ENCODE data around the gene BTG3.

Gene BTG3

DNA sequence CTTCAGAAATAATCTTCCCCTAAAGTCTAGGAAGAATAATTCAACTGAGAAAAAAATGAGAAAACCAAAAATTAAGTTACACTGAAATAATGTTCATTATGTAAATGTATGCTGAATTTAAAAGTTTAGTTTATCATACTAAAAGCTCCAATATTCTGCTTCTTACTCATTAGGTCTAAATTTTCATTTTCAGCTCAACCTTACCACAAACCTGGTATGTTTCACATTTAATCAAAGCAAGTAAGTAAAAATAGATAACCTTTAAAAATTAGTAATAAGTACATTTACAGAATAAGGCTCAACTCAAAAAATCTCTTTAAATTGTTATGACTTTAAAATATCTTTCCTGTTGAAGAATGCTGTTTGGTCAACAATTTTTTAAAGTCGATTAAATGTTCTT lies 15.0 kb downstream of the BTG3 start:
- TF ChIP-seq CTCF (IDR thresholded peaks at IDR 0.05; ENCODE audit: insufficient read depth, low read depth, low read length, missing control alignments), result no peak
- H3K4me3 ChIP-seq (ENCODE audit: low read depth, low read length), result no peak overlapping the region
- no peak for DNase-seq (ENCODE audit: low read depth)

GRCh38 chr21:17590430-17590829 lies 22.3 kb downstream of the BTG3 start:
- TF ChIP-seq CTCF (IDR thresholded peaks at IDR 0.05; ENCODE audit: insufficient read depth, low read depth, low read length, missing control alignments), result no peak
- H3K4me3 ChIP-seq (ENCODE audit: low read depth, low read length), result no peak overlapping the region
- no peak for DNase-seq (ENCODE audit: low read depth)

- H3K4me3 ChIP-seq (ENCODE audit: low read depth, low read length), result no peak overlapping the region
These were observed 26.7 kb downstream of the BTG3 start for GRCh38 chr21:17585875-17586450.

GRCh38 chr21:17583898-17584297 lies 28.8 kb downstream of the BTG3 start:
- no peak for TF ChIP-seq CTCF (IDR thresholded peaks at IDR 0.05; ENCODE audit: insufficient read depth, low read depth, low read length, missing control alignments)

More at GRCh38 chr21:17585875-17586450, 26.7 kb downstream of the BTG3 start:
- peak; percentile 40 for TF ChIP-seq CTCF (IDR thresholded peaks at IDR 0.05; ENCODE audit: insufficient read depth, low read depth, low read length, missing control alignments)
- peak; percentile 48 for DNase-seq (ENCODE audit: low read depth)

DNA sequence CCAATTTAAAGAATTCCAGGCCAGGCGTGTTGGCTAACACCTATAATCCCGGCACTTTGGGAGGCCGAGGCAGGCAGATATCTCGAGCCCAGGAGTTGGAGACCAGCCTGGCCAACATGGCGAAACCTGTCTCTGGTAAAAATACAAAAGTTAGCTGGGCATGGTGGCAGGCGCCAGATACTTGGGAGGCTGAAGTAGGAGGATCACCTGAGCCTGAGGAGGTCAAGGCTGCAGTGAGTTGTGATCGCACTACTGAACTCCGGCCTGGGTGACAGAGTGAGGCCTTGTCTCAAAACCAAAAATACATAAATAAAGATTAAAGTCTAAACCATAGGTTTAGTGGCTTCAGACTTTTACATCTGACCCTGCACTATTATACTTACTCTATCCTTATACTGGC lies 32.4 kb downstream of the BTG3 start:
- TF ChIP-seq CTCF (IDR thresholded peaks at IDR 0.05; ENCODE audit: insufficient read depth, low read depth, low read length, missing control alignments), result no peak
- H3K4me3 ChIP-seq (ENCODE audit: low read depth, low read length), result no peak overlapping the region
- no peak for DNase-seq (ENCODE audit: low read depth)

More at GRCh38 chr21:17583898-17584297, 28.8 kb downstream of the BTG3 start:
- H3K4me3 ChIP-seq (ENCODE audit: low read depth, low read length), result no peak overlapping the region
- no peak for DNase-seq (ENCODE audit: low read depth)

- H3K4me3 ChIP-seq (ENCODE audit: low read depth, low read length), result no peak overlapping the region
- no peak for DNase-seq (ENCODE audit: low read depth)
- TF ChIP-seq CTCF (IDR thresholded peaks at IDR 0.05; ENCODE audit: insufficient read depth, low read depth, low read length, missing control alignments), result no peak
These were observed 33.8 kb downstream of the BTG3 start for GRCh38 chr21:17578876-17579275.

- no peak for TF ChIP-seq CTCF (IDR thresholded peaks at IDR 0.05; ENCODE audit: insufficient read depth, low read depth, low read length, missing control alignments)
- no peak for DNase-seq (ENCODE audit: low read depth)
- no peak overlapping the region for H3K4me3 ChIP-seq (ENCODE audit: low read depth, low read length)
These were observed 34.5 kb downstream of the BTG3 start for GRCh38 chr21:17578162-17578561.

Data from GM12865 (cell line).